NOMO-1 (cell line): ENCODE data around the gene IGSF10.

Source experiments
- DNase-seq, 2 experiments: peaks; one replicate each; lab custom pipeline; 2025; ENCODE audit not compliant: unreplicated experiment in 2 of 2; lab: John Stamatoyannopoulos, UW

IGSF10 gene

DNA sequence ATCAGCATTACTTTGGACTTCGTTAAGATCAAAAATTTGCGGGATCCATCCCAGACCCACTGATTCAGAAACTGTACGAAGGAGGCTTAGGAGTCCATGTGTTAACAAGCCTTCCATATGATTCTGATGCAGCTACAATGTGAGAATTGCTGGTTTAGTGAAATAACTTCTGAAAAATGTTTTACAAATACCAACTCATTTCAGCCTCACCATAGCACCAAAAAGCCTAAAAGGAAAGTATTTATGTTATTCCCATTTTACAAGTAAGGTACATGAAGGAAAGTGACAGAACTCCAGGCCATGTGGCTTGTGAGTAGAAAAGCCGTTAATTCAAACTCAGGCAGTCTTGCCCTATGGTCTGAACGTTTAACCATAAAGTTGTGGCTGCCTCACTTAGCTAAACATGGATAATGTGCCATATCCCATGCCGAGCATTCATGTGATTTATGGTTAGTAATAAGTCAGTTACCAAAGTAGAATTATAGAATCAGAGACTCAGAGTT is 1.5 kb upstream of the IGSF10 start:
- no peak for DNase-seq

DNA sequence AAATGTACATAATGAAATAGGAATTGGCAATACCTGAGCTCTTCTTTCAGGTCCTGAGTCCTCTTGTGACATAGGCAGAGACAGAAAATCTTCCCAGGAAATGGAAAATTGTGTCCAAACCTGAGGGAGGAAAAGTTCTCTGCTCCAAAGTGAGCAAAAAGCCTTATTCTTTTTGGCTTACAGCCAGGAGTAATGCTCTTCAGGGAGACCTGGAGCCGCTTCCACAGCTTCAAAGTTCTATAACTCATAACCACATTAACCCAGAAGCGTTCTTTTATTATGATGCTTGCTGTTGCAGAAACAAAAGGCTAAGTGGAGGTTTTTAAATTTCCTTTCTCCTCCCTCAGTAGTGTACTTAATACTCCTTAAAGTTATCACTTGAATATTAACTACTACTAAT is 633 bp downstream of the IGSF10 start:
- DNase-seq, result no peak

DNA sequence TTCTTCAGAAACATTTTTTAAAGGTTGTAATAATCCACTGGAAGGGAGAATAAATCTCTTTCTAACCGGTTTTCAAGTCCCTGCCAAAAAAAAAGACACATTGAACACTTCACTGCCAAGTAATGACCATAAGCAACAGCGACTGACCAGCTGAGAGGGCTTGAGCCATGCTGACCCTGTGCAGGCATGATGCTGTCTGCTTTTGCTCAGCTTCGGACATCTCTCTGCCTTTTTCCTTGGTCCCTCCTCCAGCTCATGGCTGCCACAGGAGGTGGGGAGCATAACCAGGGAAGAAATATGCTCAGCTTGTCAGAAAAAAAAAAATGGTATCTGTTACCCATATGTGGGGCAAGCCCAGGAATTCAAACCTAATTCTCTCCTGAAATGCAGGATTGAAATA is 1.5 kb downstream of the IGSF10 start:
- no peak for DNase-seq

DNA sequence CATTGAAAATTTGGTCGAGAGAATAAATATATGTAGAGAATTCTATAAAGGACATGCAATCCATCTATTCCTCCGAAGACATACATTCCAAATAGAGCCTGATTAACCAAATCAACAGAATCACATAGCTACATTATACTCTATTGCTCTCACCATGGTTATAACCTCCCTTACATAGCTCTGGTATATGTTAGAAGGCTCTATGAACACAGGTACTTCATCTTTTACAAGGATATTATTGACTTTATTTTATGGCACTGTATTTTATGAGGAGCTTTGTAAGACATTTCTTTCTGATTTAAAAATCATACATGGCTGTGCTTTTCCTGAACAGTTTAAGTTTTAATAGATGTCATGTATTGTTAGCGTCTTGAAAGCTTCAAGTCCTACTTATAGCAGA is 4.8 kb downstream of the IGSF10 start:
- no peak for DNase-seq

DNA sequence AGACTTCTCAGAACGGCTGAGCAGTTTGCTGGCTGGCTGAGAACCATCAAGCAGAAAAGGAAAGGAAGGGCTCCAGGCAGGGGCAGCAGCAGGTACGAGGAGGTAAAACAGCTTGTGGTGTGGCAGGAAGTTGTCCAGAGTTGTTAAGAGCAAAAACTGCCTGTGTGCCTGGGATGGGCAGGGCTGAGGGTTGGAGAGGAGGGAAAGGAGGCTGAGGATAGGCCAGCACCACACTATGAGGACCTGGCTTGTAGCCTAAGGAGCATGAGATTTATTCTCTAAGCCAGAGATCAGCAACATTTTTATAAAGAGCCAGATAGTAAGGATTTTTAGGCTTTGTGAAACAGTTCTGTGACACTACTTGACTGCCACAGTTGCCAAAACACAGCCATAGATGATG is 8.0 kb downstream of the IGSF10 start:
- no peak for DNase-seq

DNA sequence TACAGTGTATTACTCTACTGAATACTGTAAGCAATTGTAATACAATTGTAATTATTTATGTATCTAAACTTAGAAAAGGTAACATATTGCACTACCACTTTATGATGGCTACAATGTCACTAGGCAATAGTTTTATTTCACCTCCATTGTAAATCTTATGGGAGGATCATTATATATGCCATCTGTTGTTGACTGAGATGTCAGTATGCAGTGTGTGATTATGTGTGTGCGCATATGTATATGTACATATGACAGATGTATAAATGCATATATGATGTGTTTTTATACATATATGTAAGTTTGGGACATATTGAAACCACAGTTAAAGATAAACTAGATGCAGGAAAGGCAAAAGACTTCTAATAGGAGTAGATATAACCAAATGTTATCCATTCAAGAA is 8.5 kb downstream of the IGSF10 start:
- DNase-seq, result no peak

DNA sequence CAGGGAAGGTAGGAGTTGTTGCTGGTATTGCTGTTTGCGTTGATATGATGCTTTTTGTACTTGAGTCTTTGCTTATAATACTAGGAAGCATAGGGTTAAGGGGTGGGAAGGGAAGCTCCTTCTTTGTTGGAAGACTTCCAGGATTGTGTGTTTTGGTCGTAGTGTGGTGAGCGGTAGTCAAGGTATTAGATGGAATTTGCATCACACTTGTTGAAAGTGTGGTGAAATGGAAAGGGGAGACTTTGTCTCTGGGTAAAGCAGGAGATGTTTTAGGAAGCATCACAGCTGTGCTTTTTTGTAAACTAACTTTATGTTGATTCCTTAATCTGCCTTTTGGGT is 14.9 kb downstream of the IGSF10 start:
- no peak for DNase-seq

DNA sequence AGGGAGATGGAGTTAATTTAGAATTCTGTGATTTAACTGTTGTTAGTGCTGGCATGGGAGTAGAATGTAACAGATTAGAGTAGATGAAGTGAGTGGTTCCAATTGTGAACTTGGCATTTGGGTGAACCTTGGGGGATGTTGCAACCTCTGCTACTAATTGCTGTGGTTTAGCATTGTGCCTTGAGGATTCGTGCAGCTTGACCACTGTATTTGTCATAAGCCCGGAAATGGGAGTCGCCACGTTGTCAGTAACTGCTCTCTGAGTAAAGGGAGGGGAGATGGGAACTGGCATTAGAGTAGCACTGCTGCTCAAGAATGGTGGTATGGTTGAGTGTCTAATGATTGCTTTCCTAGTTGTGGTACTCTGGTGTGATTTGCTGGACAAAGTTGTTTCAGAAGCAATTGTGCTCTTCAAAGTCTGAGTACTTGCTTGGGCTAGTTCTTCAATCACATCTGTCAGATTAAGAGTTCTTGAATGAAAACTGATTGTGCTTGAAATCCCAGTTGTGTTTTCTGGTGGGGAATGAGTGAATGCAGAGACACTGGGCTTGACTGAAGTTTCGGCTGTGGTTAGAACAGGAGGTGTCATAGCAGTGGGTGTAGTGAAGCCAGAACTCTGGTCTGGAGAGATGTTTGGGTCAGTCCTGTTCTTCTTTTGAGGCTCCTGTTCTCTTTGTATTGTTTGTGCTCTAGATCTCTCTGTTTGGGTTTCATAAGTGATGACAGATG is 15.4 kb downstream of the IGSF10 start:
- DNase-seq, result peak; percentile 96 to 100

DNA sequence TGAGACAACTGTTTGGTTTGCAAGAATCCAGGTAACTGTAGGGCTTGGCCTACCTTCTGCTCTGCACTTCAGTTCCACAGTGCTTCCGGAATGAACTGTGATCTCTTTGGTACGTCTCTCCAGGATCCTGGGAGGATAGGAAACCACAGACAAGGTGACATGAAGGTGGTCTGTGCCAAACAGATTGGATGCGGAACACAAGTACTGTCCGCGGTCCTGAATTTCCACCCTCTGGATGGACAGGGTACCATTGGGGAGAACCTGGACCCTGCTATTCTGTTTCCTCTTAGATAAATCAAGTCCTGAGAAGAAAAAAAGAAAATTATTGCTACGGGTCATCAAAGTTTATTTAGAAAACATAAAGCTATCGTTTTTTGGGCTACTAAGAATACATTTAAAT is 17.3 kb downstream of the IGSF10 start:
- DNase-seq, result no peak

DNA sequence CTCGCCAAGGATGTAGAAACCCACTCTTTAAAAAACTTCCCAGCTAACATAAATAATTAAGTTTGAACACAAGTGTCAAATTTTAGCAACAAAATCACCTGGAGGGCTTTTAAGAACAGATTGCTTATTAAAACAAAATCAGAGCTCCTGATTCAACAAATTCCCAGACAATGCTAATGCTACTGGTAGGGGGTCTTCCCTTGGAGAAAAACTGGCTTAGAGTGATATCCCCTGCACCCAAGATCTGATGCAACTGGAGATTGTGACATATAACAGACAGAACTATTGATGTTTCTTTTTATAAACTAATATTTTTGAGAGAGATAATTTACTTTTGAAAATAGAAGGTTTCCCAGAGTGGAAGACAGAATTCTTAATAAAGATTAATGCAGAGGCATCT is 19.9 kb downstream of the IGSF10 start:
- no peak for DNase-seq

DNA sequence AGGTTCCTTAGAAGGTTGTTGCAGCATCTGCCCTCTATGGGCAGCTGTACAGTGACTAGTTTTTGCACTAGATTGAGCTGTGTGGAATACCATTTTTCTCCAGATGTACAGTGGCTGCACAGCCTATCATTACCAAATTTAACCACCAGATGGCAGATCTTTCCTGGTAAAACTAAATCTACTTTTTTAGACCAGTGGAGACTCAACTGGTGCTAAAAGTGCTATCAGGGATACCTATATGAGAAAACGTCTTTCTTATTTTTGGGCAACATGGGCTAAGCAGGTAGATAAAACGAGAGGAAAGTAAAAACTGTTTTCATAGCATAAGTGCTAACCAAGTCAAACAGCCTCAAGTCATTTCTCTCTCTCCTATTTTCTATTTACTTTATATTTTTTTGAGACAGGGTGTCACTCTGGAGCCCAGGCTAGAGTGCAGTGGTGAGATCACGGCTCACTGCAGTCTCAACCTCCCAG is 21.2 kb downstream of the IGSF10 start:
- DNase-seq, result peak; percentile 44 to 89

DNA sequence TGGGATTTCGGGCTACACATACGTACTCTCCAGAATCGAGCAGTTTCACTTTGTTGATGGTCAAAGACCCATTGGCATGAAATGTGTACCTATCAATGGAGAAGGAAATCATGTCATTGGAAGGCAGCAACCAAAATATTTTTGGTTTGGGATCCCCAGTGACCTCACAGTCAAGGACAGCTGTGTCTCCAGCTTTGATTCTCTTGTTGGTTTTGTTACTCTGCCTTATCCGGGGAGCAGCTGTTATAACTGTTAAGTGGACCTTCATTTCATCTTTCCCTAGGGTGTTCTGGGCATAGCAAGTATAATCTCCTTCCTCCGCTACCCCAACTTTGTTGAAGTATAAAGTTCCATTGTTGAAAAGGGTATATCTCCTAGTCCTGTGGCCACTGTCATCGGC is 23.0 kb downstream of the IGSF10 start:
- DNase-seq, result no peak

DNA sequence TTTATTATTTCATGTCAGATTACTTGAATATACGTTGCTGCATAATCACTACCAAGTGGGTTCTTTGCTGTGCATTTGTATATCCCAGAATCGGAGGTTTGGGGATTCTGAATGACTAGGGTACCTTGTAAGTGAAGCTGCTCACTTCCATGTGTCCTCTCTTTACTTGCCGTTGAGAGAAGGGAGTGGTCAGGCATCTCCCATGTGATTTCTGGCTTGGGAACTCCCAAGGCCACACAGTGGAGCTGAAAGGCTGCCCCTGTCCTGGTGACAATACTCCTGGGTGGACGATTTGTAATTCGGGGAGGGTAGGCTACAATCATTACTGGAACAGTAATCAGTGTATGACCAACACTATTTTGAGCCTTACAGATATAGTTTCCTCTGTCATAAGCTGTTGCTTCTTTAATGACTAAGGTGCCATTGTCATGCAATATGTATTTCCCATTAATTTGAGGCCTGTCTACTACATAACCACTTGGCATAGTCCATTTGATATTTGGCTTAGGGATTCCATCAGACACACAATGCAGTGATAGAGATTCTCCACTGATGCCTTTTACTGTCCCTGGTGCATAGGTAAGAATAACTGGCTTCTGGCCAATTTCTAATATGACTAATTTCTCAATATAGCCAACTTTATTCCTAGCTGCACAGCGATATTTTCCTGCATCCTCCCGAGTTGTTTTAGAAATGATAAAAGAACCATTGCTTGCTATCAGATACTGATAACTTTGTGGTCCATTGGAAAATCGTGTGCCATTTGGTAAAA is 24.0 kb downstream of the IGSF10 start:
- DNase-seq, result no peak

DNA sequence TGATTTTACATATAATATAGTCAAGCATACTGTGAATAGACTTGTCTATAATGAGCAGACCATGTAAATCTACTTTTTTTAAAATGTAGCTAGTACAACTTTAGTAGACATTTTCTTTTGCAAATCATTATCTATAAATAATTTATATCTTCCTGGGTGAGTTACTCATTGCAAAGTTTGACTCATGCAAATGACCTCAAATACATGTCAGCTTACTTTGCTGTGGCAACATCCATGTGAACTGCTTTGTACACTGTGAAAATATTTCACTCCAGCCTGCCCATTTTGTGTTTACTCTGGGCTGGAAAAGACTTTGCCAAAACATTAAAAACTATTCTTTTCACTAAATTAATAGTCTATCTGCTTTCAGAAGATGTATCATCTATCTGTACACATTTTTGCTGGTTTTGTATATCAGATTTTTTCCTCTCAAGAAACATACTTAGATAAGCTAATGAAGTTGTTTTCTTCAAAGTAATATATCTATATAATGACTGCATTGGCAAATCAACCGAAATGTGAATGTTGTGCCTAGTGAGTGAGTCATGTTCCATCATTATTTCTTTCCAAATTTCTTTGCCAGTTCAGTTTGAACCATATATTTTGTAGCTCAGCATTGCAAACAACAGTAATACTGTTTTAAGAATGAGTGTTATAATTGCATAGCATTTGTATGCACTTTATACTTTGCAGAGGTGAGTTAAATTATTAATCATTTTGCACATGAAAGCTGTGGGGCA is 26.5 kb downstream of the IGSF10 start:
- no peak for DNase-seq

DNA sequence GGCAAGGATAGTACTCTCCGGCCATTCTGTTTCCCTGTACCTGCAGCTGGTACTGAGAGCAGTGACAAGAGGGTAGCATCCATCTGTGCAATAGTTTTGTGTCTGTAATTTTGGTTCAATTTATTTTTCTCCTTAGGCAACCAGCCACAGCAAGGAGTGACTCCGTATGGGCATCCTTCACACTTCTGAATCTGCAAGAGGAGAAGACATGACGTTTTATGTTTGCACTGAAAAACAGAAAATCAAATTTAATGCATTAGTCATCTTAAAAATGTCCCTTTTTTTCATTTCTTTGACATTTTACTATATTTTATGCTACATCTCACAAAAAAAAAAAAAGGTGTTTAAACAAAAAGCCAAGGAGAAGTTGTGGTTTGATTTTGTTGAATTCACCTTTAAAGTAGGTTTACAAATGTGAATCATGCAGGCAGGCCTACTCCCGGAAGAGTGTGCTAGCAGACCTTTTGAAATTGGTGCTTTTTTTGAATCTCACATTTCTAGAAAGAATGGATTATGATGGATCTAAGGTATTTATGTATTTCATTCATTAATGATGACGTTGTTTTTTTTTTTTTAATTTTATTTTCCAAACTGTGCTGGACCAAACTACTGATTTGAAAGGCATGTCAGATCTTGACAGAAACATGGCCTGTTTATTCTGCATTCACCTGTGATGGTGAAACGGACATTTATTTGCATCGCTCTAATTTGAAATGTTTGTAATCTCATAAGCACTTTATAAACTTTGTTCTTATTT is 28.1 kb downstream of the IGSF10 start:
- DNase-seq, result no peak

DNA sequence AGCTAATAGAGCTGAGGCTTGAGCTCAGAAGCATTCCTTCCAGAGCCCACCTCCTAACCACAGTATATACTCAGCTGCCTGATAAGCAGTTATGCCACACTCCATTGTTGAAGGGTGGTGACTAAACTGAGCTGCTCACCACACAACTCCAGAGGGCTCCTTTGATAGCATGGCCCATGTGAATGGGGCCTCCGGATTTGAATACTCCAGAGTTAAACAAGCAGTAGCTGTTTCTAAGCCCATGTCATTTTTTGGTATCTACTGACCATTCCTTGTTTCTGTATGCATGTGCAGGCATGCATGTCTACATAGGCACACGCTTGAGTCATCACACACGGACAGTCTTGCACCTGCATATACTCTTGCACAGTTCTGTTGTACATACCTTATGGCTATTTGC is 28.9 kb downstream of the IGSF10 start:
- no peak for DNase-seq

DNA sequence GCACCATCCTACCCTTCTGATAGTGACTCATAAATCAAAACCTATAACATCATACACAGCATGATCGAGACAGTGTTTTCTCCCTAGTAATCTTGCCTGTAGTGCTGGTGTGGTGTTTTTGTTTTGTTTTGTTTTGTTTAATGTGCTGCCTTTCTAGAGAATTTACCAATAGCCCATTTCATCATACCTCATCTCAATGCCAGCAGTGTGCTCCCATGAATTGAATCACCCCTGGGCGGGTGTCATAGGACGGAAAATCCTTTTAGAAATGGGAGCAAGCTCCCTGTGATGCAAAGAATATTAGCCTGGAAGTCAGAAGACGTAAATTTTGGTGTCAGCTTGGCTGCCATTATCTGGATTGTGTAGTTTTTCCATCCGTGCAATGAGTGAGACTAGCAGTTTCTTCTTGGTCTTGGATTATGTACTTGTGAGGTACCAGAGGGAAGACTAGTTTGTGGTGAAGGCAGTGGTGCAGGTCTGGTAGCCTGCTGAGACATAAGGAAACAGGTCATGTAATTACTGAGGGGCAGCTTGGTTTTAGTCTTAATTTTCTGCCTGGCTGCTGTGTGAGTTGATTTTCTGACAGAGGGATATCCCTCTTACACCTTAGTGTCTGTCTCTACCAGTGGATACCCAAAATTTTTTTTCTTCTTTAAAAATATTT is 29.9 kb downstream of the IGSF10 start:
- DNase-seq, result no peak

DNA sequence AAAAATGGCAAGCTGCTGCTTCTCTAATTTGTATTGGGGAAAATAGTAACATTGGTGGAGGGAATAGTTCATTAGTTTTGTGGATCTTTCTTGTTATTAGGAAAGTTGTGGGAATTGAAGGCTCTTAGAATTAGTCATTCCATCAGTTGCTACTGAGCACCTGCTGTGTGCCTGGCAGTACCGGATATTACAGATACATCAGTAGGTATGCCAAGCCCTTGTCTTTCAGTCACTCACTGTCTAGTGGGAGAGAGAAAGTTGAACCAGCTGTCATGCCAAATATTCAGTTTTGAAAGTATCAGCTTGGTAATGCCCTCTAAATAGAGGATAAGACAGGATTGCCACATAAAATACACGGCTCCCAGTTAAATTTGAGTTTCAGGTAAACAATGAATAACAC is 32.5 kb downstream of the IGSF10 start:
- DNase-seq, result no peak

DNA sequence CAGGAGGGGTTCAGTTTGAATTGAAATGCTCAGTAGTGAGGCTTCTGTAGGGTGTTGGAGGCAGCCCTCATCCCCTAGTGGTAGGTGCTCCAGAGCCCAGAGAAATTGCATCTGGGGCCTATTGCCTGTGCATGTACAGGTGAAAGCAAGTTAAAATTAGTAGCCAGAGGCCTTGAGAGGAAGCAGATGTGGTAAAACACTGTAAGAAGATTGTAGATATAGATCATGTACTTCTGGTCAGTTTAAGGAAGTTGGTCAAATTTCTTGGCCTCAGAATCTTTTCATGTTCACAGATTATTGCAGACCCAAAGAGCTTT is 34.6 kb downstream of the IGSF10 start:
- DNase-seq, result peak; percentile 32 to 85

DNA sequence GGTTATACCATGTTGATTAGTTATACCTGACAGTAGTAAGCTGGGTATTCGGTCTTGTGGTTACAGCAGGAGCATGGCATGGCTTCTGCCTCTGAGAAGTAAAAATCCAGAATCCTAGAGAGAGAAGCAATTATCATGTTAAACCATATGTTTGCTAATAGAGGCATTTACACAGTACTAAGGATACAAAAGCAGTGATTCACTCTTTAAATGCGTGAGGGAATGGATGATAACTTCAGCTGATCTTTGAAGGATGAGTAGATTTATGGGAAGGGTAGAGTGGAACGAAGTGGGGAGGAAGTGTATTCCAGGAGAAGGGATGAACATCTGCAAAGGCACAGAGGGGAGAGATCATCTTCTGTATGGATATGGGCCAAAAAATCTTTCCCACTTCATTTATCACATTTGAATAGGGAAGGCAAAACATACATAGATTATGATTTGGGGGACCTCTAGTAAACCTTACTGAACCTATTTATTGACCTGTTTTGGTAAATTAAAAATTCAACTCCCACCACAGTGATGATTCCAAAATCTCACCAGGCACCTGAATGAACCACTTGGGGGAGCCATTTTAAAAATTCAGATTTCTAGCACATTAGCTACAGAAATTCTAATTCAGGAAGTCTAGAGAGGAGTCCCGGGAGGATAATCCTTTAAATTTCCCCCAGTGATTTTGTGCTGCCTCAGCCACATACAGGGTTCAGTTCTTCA is 35.1 kb downstream of the IGSF10 start:
- peak in 1 of 2 experiments; percentile 37 for DNase-seq
